GM23338 (cell line): Measurements from ENCODE around the gene HOXA11.

Experiments used
- CREB1 ChIP-seq: fragments of 250-450 bp; sonication (Bioruptor Pico); IDR thresholded peaks from 2 replicates; pipeline ENCODE4 v1.5.0; 2020; ENCODE audit warnings: low read depth, mild to moderate bottlenecking, moderate library complexity
- CTCF ChIP-seq, 2 experiments: fragments of 200-600 bp in 1 of 2; sonication (generic) in 1 of 2; conservative IDR thresholded peaks; 2 replicates each; pipeline versions ENCODE4 v1.5.1 to v1.6.1; 2016 to 2017; ENCODE audit warnings: antibody characterized with exemption in 2 of 2, low read depth in 2 of 2, mild to moderate bottlenecking in 2 of 2, moderate library complexity in 1 of 2
- ETS1 ChIP-seq: IDR thresholded peaks from 2 replicates; pipeline ENCODE4 v1.6.1; 2016; ENCODE audit warnings: antibody characterized with exemption
- EZH2 ChIP-seq: fragments of 200-600 bp; sonication (generic); IDR thresholded peaks from one replicate; pipeline ENCODE4 v1.8.0; 2017; ENCODE audit warnings: antibody characterized with exemption, mild to moderate bottlenecking, low read depth; ENCODE audit not compliant: unreplicated experiment
- EZH2phosphoT487 ChIP-seq: fragments of 200-600 bp; sonication (generic); IDR thresholded peaks from one replicate; pipeline ENCODE4 v1.8.1; 2018; ENCODE audit warnings: antibody characterized with exemption; ENCODE audit not compliant: unreplicated experiment
- JUNB ChIP-seq: IDR thresholded peaks from one replicate; pipeline ENCODE4 v1.6.1; 2016; ENCODE audit warnings: antibody characterized with exemption; ENCODE audit not compliant: unreplicated experiment
- NANOG ChIP-seq: IDR thresholded peaks from 2 replicates; pipeline ENCODE4 v1.6.1; 2016; ENCODE audit warnings: antibody characterized with exemption, borderline replicate concordance
- POLR2AphosphoS5 ChIP-seq: IDR thresholded peaks from 2 replicates; pipeline ENCODE4 v1.6.1; 2016; ENCODE audit warnings: antibody characterized with exemption, low read depth
- REST ChIP-seq: IDR thresholded peaks from one replicate; pipeline ENCODE4 v1.6.1; 2018; ENCODE audit warnings: antibody characterized with exemption; ENCODE audit not compliant: unreplicated experiment
- STAT1 ChIP-seq: IDR thresholded peaks from one replicate; pipeline ENCODE4 v1.6.1; 2016; ENCODE audit warnings: antibody characterized with exemption; ENCODE audit not compliant: unreplicated experiment
- ZNF114 ChIP-seq: fragments of 250-450 bp; sonication (Bioruptor Pico); IDR thresholded peaks from 2 replicates; pipeline ENCODE4 v1.5.0; 2020; ENCODE audit warnings: mild to moderate bottlenecking, moderate library complexity
- ZNF331 ChIP-seq: fragments of 250-450 bp; sonication (Bioruptor Pico); IDR thresholded peaks from 2 replicates; pipeline ENCODE4 v1.5.0; 2020; ENCODE audit warnings: low read depth, mild to moderate bottlenecking, moderate library complexity
- ZNF462 ChIP-seq: fragments of 250-450 bp; sonication (Bioruptor Pico); IDR thresholded peaks from 2 replicates; pipeline ENCODE4 v1.5.0; 2020; ENCODE audit warnings: mild to moderate bottlenecking, moderate library complexity

- no peak for TF ChIP-seq CTCF (conservative IDR thresholded peaks at IDR 0.05; ENCODE audit: low read depth in 2 of 2)
- no peak for TF ChIP-seq EZH2phosphoT487
- TF ChIP-seq EZH2, result no peak
- TF ChIP-seq ZNF114 (CRISPR knock-in tag), result no peak
- TF ChIP-seq POLR2AphosphoS5, result no peak
- no peak for TF ChIP-seq JUNB
- TF ChIP-seq REST, result no peak
- TF ChIP-seq ETS1, result no peak
- no peak for TF ChIP-seq CREB1 (CRISPR knock-in tag)
- TF ChIP-seq STAT1, result no peak
- TF ChIP-seq ZNF462 (CRISPR knock-in tag), result no peak
- TF ChIP-seq ZNF331 (CRISPR knock-in tag), result no peak
- no peak for TF ChIP-seq NANOG
These were observed 34.8 kb upstream of the HOXA11 start for GRCh38 chr7:27219821-27220220.
